K562 (cell line): ENCODE measurements around the gene FFAR1. TPM values are rescaled to one million over a fixed set of nuclear protein-coding genes. Genes with fewer than 3 reads are reported as not detected.

ENCODE experiments used
- AFF1 ChIP-seq, 2 experiments: fragments of 450-650 bp; IDR thresholded peaks; 2 replicates each; pipeline ENCODE4 v1.6.1; 2018; ENCODE audit warnings: mild to moderate bottlenecking in 2 of 2, low read depth in 1 of 2; ENCODE audit not compliant: partially characterized antibody in 2 of 2
- CBFA2T2 ChIP-seq: fragments of 450-650 bp; conservative IDR thresholded peaks from 2 replicates; pipeline ENCODE4 v1.6.1; 2017; ENCODE audit warnings: mild to moderate bottlenecking
- CBX3 ChIP-seq, 2 experiments: IDR thresholded peaks; 1 replicate in 1 of 2; 2 replicates in 1 of 2; pipeline ENCODE4 v1.6.1; 2012; ENCODE audit warnings: inconsistent platforms in 2 of 2, low read length in 2 of 2, borderline replicate concordance in 1 of 2, control low read depth in 1 of 2
- CREM ChIP-seq: IDR thresholded peaks from 2 replicates; pipeline ENCODE4 v1.6.1; 2014; ENCODE audit warnings: antibody characterized with exemption, low read depth
- FOXK1 ChIP-seq: sonication (generic); formaldehyde crosslinking; IDR thresholded peaks from 2 replicates; pipeline ENCODE4 v1.8.0; 2022; ENCODE audit warnings: missing genetic modification reagents, mild to moderate bottlenecking, borderline replicate concordance
- GABPA ChIP-seq: fragments of 200-800 bp; sonication (Bioruptor generic); conservative IDR thresholded peaks from 2 replicates; pipeline ENCODE4 v1.6.1; 2016; ENCODE audit warnings: low read depth, missing genetic modification characterization, missing compliant biosample characterization
- KLF16 ChIP-seq: IDR thresholded peaks from 2 replicates; pipeline ENCODE4 v1.6.1; 2016; ENCODE audit warnings: antibody characterized with exemption
- MTA2 ChIP-seq: fragments of 450-650 bp; IDR thresholded peaks from 2 replicates; pipeline ENCODE4 v1.6.1; 2016; ENCODE audit warnings: low read depth
- MTA3 ChIP-seq: fragments of 450-650 bp; formaldehyde crosslinking; IDR thresholded peaks from 2 replicates; pipeline ENCODE4 v1.6.1; 2017; ENCODE audit warnings: mild to moderate bottlenecking, borderline replicate concordance
- NRF1 ChIP-seq, 2 experiments: fragments of 450-650 bp; IDR thresholded peaks in 1 of 2; conservative IDR thresholded peaks in 1 of 2; 2 replicates each; pipeline ENCODE4 v1.6.1; 2014; ENCODE audit warnings: mild to moderate bottlenecking in 2 of 2
- PREB ChIP-seq: sonication (generic); formaldehyde crosslinking; IDR thresholded peaks from 2 replicates; pipeline ENCODE4 v1.8.1; 2023; ENCODE audit warnings: mild to moderate bottlenecking, missing genetic modification reagents
- RFX1 ChIP-seq: fragments of 450-650 bp; IDR thresholded peaks from 2 replicates; pipeline ENCODE4 v1.6.1; 2016; ENCODE audit warnings: mild to moderate bottlenecking, moderate library complexity
- TAL1 ChIP-seq: fragments of 450-650 bp; IDR thresholded peaks from 2 replicates; pipeline ENCODE4 v1.6.1; 2016; ENCODE audit warnings: mild to moderate bottlenecking
- THRAP3 ChIP-seq: fragments of 450-650 bp; IDR thresholded peaks from 2 replicates; pipeline ENCODE4 v1.6.1; 2016; ENCODE audit warnings: mild to moderate bottlenecking, inconsistent platforms, borderline replicate concordance
- ZBTB43 ChIP-seq: sonication (generic); formaldehyde crosslinking; IDR thresholded peaks from 2 replicates; pipeline ENCODE4 v1.8.0; 2023; ENCODE audit warnings: mild to moderate bottlenecking, missing genetic modification reagents
- ZKSCAN3 ChIP-seq: fragments of 250-450 bp; sonication (Bioruptor Pico); IDR thresholded peaks from 2 replicates; pipeline ENCODE4 v1.4.0; 2020
- ZNF23 ChIP-seq: fragments of 250-450 bp; sonication (Bioruptor Pico); IDR thresholded peaks from 2 replicates; pipeline ENCODE4 v1.4.0; 2020; ENCODE audit warnings: mild to moderate bottlenecking
- ZNF274 ChIP-seq: IDR thresholded peaks from 2 replicates; pipeline ENCODE4 v1.6.1; 2011; ENCODE audit warnings: low read depth, mild to moderate bottlenecking, low read length, moderate library complexity, borderline replicate concordance
- ZNF408 ChIP-seq: fragments of 250-450 bp; sonication (Bioruptor Pico); IDR thresholded peaks from 2 replicates; pipeline ENCODE4 v1.4.0; 2020; ENCODE audit warnings: low read depth, mild to moderate bottlenecking, moderate library complexity
- ZNF445 ChIP-seq: fragments of 250-450 bp; sonication (Bioruptor Pico); IDR thresholded peaks from 2 replicates; pipeline ENCODE4 v1.4.0; 2020; ENCODE audit warnings: low read depth, mild to moderate bottlenecking, moderate library complexity
- ZNF589 ChIP-seq: fragments of 200-800 bp; sonication (Bioruptor generic); IDR thresholded peaks from 2 replicates; pipeline ENCODE4 v1.6.1; 2016; ENCODE audit warnings: low read depth, missing genetic modification characterization, missing compliant biosample characterization
- polyA plus RNA-seq, 8 experiments: library from polyadenylated mRNA; depleted of rRNA in 4 of 8; stranded (reverse) in 5 of 8; unstranded in 3 of 8; fragments of >200 nt; fragmentation: Nextera tagmentation in 2 of 8; fragmentation: Illumina TruSeq in 1 of 8; extraction: Ambion mirVana in 2 of 8; extraction: Trizol in 1 of 8; gene quantifications; 2 replicates each; pipeline versions ENCODE4 v1.2.1 to v1.2.3, GENCODE V29; 2011 to 2014; ENCODE audit warnings: inconsistent platforms in 1 of 8, missing spikeins in 1 of 8
- total RNA-seq, 7 experiments: library from RNA; depleted of rRNA in 6 of 7; stranded (reverse); fragments of >200 nt in 6 of 7; fragmentation: Illumina TruSeq in 2 of 7; extraction: Trizol in 2 of 7; gene quantifications; 2 replicates each; pipeline versions ENCODE4 v1.2.1 to v1.2.3, GENCODE V29; 2011 to 2021; ENCODE audit warnings: low replicate concordance in 1 of 7

FFAR1 gene
- total and polyA plus RNA-seq, 9 of the 15 experiments (the other 6 are each of a cell fraction or from before 2014, with no cell fraction given) = not detected

- TF ChIP-seq NRF1 (conservative IDR thresholded peaks at IDR 0.05 in 1 of 2, IDR thresholded peaks at IDR 0.05 in 1 of 2) (0 out of 4 replicates have a peak, but pooled peaks of 1 of the 2 experiments have one; percentile 11), ZNF408 (CRISPR knock-in tag) (no peak), ZBTB43 (CRISPR knock-in tag) (no peak), THRAP3 (no peak), ZNF445 (CRISPR knock-in tag) (no peak), FOXK1 (no peak; the same call in 1 of the 2 replicates), GABPA (peak; percentile 42), CBX3 (IDR thresholded peaks at IDR 0.05; ENCODE audit: borderline replicate concordance in 1 of 2, low read length in 2 of 2) (no peak; a peak in 1 of 3 replicates), CBFA2T2 (no peak), RFX1 (no peak), ZNF274 (no peak), CREM (peak; percentile 32; the same call in 1 of the 2 replicates), ZNF589 (CRISPR knock-in tag) (peak; percentile 80), MTA2 (no peak), PREB (CRISPR knock-in tag) (no peak), ZNF23 (CRISPR knock-in tag) (no peak), MTA3 (no peak), TAL1 (no peak), ZKSCAN3 (CRISPR knock-in tag) (no peak), AFF1 (IDR thresholded peaks at IDR 0.05; ENCODE audit: low read depth in 1 of 2, partially characterized antibody in 2 of 2) (no peak), KLF16 (no peak)
Measured at GRCh38 chr19:35318679-35319448, 28.8 kb upstream of the FFAR1 start (continued).
